ENCODE results near the gene CHD2.
"Not testable (repeated sequence)": the region's sequence is repeated elsewhere in the genome, so short reads cannot be mapped to it uniquely, and the experiment has no call there.

Gene CHD2

DNA sequence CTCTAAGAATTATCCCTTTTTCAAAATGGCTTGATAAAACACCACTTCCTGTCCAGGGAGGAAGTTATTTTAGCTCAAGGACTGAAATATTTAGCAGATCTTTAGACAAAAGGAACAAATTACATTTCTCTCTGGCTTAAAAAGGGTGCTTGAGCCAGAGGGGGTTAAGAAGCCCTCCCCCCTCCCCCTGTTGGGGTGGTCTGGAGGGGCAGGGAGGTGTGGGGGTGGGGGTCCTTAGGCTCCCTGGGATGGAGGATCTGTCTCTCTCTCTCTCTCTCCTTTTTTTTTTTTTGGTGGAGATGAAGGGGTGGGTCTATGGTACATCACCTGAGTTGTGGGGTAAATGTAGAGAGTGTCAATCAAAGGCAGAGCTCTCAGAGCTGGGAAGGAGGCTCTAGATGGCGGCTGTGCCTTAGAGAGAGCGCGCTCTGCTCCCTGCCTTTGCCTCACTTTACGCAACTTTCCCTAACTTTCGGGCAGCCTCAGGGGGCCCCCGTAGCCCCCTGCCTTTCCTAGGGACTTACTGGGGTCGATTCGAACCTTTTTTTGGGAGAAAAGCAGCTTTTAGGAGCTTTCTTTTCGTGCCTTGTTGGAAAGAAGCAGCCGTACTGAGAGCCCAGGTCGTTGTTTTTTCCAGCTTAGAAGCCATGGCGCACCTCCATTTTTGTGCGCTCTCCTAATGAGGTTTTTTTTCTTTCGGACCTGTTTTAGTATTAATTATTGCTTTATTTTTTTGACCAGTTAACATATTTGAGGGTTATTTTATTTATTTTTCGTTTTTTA lies at the start of gene CHD2:
Gene CHD2 (plus strand): TSS at position 377 of the 783 bp plus-strand sequence. CDS start 914 bp downstream, outside the sequence.
- DNase-seq (ENCODE audit: low spot score), result peak; percentile 95

DNA sequence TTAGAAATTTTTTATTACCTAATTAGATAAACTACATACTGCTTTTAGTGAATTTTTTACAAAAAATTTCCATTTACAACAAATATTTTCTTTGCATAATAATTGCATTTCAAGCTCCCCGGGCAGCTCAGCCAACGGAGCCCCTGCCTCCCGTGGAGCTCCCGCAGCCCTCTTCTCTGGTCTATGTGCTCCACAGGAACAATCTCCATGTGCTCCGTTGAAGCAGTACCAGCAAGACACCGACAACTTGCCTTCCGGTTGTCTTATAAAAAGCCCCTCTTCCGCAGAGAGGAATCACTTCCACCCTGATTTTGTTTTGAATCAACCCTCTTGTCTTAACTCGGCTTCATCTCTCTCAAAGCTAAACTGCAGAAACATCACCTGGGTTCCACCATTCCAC lies 46.9 kb upstream of the CHD2 start:
- no peak for DNase-seq (ENCODE audit: low spot score)

DNA sequence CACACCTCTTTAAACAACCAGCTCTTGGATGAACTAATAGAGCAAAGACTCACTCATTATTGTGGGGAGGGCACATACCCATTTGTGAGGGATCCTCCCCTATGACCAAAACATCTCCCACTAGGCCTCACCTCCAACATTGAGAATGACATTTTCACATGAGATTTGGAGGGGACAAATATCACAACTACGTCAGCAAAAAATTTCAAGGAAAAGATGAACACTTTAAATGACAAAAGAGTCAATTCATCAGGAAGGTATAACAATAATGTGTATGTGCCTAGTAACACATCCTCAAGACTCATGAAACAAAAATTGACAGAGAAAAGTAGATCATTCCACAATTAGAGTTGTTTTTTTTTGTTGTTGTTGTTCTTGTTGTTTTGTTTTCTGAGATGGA lies 38.4 kb upstream of the CHD2 start:
- DNase-seq (ENCODE audit: low spot score), result no peak

DNA sequence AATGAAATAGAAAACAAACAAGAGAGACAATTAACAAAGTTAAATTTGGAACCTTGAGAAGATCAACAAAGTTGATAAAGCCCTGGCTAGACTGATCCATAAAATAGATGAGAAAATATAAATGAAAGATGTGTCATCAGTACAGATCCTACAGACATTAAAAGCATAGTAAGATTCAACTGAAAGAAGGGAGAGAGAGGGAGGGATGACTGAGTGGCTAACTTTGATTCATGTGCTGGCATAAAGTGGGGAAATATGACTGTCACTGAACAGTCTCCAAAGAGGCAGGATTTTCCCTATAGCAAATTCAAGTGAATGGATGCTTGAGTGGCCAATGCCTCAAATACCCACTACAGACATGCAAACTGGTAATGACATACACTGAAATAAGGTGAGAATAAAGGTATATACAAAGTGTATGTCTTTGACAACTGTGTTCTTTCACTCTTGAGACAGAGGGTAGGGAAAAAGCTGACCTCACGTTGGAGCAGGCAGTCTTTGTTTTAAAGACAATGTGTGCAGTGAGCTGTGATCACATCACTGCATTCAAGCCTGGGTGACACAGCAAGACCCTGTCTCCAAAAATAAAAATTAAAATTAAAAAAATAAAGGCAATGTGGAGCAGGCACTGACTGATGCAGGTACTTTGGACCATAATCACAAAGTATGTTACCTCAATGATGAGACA lies 35.9 kb upstream of the CHD2 start:
- no peak for DNase-seq (ENCODE audit: low spot score)

DNA sequence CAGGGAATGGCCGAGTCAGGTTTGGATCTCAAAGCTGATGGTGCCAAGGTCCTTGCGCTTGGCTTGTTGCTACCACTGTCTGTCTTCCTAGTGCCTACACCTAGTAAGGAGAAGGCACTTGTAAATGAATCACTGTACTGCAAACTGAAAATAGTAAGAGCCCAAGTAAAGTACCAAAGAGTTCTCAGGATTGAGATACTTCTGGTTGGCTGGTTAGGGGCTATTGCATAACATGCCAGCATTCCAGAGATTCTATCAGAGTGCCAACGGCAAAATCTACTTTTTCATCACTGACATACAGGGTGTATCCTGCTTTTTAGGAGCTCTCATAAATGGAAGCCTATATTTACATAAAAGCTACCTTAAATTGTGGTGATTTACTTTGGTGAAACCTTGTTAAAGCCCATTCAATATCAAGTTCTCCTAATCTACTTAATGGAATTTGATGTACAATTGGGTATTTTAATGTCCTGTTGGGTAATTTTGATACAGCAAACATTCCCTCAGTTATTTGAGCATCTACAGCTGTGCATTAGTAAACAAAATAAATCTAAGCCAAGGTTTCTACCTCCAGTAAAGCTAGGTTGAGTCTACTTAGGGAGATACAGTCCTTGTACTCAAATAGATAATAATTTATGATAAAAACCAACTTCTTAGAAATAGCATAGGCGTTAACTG lies 30.7 kb upstream of the CHD2 start:
- DNase-seq (ENCODE audit: low spot score), result no peak

DNA sequence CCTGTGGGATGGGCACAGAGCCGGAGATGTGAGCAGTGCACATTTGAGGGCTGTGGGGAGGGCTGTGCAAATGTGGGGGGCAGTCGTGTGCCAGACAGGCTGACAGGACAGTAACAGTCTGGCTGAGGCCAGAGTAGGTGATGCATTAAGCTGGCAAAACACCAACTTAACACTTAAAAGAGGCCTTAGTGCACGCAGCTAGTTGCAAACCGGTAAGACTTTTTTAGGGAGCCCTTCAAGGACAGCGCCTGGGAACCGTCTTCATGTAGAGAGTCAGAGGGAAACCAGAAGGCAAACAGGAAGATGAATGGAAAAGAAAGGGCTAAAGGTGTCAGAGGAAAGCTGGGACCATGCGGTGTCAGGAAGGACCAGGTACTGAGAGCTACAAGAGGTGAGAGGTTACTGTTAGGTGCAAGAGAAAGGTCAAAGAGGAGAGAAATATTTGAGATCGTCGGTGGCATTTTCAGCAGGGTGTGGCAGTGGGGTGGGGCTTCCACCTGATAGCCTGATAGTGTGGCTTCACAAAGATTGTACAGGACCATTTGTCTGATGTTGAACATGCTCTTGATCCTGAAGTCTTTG lies 30.0 kb upstream of the CHD2 start:
- DNase-seq (ENCODE audit: low spot score), result peak; percentile 41

DNA sequence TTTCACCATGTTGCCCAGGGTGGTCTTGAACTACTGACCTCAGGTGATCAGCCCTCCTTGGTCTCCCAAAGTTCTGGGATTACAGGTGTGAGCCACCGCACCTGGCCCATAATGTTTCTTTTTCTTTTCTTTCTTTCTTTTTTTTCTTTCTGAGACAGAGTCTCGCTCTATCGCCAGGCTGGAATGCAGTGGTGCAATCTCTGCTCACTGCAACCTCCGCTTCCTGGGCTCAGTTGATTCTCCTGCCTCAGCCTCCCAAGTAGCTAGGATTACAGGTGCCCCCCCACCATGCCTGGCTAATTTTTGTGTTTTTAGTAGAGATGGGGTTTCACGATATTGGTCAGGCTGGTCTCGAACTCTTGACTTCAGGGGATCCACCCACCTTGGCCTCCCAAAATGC lies 27.2 kb upstream of the CHD2 start:
- not testable (repeated sequence) for DNase-seq (ENCODE audit: low spot score)

DNA sequence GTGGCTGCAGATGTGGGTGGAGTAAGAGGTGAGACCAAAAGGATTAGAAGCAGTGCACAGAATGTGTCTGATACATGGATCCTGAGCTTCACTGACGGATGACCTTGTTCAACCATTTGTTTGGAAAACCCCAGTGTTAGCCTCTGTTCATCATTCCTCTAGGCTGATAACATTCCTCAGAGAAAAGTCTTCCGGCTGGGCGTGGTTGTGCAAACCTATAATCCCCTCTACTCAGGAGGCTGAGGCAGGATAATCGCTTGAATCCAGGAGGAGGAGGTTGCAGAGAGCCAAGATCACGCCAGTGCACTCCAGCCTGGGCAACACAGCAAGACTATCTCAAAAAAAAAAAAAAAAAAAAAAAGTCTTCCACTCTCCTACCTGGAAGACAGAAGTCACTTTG lies 23.1 kb upstream of the CHD2 start:
- DNase-seq (ENCODE audit: low spot score), result no peak

DNA sequence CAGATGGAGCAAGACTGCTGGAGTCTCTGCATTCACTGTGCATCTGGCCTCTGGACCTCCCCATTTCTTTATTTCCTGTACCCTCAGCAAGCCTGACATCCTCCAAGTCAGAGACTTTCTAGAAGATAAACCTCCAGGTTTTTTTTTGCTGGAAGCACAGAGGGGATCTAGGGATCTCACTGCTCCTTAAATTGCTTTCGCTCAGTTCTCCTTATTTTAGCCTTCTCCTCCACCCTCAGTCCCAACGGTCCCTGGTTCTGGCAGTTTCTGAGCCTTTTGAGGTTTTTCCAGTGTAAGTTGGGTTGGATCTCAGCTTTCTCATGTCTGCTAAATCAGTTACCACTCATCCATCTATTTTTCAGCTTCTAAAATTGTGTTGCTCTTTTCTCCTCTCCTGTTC lies 22.7 kb upstream of the CHD2 start:
- DNase-seq (ENCODE audit: low spot score), result no peak

DNA sequence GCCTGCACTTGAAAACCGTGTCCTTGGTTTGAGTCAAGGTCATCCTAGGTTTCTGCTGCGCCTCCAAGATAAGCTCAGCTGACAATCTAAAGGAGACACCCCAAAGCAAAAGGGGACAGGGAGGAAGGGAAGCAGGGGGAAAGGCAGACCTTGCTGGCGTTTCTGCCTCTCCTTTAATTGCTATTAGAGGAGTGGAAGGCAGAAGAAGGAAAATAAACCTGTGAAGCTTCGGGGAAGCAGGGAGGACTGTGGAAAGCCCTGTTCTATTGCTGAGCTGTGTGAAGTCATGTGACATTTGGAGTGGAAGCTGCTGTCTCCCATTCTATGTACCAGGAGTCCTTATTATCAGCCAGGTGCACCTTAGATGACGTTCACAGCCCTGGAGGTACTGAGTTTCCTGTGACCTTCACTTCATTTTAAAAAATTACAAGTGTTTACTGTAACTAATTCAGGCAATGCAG lies 21.5 kb upstream of the CHD2 start:
- no peak for DNase-seq (ENCODE audit: low spot score)

DNA sequence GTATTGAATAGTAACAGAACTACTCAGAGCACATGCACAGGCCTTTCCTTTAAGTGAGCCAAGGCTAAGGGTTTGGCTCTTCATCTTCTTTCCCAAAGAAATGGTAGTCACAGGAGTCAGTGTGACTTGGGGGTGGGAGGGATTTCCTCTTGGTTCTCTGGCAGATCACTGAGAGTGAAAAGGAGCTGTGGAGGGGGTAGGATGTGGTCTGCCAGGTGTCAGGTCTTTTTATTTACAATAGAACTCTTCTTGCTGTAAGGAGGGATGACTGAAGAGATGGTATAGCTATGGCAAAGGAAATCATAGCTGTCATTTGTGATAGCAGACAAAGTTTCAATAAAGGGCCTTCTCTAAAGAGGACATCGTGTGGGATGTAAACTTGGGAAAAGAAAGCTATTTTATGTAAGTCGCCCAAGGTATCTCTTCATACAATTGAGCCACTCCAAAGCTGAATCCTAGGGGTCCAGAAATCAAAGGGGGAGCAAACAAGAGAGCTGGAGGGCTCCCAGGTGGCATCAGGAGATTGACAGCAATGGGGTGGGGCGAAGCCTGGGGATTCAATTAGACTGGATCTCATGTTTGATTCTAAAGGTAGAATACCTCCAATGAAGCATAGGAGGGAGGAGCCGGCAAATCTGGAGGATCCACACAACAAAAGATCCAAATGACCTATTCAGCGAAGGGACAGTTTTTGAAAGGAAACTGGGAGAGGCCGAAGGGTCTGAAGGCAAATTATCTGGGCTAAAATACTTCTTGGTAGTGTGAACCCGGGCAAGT lies 20.0 kb upstream of the CHD2 start:
- DNase-seq (ENCODE audit: low spot score), result no peak

DNA sequence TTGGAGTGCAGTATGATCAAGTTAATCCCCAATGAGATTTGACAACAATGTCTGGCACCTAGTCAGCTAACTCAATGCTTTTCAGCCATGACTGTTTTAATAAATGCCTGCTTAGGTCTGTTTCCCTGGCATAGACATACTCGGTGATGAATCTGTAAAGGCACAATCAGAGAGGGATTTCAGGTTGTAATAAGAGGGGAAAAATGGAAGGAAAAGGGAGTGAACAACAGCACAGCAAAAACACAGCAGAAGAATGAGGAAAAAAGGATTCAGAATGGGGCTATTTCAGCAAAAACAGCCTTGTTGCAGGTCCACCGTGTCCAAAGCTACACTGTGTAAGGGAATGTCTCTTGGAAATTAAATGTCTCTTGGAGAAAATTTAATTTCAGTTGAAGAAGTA lies 19.3 kb upstream of the CHD2 start:
- DNase-seq (ENCODE audit: low spot score), result no peak

DNA sequence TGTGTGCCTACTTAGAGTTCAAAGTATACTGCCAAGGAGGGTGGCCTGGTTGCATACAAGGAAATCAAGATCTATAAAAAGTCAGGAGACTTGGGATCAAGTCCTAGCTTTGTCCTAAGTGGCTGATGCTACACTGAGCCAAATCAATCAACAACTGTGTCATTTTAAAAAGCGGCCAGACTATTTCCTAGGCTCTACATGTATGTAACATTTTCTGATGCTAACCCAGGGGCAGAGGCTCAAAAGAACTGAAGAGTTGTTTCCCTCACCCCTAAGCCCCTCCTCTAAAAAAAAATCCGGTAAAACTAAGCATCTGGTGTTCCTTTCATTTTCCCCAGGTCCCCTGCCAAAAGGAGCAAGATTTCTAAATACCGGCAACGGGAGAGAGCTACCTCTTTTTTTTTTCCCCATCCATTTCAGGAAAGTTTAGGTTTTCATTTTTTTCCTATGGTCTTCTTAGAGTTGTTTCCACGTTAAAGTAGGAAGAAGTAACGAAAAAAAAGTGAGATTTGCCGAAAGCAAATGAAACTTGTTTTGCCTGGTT lies 18.8 kb upstream of the CHD2 start:
- no peak for DNase-seq (ENCODE audit: low spot score)

DNA sequence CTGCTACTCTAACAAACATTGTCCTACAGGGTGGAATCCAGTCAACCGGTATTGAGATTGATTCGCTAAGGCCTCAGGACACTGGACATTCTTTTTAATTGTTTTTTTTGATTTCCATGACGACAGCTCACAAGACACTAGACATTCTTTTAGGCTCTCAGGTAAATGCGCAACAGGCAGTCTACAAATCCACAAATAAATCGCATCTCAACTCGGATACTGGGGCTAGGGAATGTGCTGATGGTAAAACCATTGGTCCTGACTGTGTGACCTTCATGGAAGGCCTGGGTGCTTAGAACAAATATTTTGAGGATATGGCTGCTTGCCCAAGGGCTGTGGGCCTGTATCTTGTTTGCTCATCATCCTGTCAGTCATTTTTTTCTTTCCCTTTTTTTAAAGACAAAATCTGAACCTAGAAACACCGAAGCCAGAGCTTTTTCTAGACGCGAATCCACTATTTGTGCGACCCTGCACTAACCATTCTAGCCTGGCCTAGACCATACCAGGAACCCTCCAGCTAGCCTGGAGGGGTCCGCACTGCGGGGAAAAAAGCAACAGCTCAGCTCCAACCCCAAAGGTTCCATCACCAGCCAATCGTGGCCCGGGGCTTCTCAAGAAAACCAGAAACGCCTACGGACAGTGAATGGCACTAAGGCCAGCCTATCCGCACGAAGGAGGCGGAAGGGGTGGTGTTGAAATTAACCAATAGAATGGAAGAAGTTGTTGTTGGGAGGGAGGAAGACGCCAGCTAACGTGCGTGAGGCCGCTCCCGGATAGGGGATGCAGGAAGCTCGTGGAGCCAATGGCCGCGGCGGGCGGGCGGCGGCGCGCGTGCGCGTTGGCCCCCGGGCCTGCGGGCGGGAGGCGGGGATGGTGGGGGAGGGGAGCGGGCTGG lies 18.1 kb upstream of the CHD2 start:
- peak; percentile 100 for DNase-seq (ENCODE audit: low spot score)

DNA sequence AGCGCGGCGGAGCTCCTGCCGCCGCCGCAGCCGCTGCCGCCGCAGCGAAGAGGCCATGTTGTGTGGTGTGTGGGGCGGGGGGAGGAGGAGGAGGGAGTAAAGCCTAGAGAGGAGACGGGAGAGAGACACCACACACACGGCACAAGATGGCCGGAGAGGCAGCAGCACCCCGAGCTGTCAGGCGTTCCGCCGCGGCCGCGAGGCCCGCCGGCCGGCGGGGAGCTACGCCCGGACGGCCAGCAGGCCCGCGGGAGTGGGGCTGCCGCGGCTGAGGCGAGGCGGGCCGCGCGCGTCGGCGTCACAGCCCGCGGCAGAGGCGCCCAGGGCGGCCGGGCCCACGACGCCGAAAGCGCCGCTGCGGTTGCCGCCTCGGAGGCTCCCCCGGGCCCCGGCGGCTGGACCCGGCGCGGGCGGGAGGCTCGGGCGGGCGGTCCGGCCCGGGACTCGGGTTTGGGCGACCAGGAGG lies 17.4 kb upstream of the CHD2 start:
- DNase-seq (ENCODE audit: low spot score), result no peak

DNA sequence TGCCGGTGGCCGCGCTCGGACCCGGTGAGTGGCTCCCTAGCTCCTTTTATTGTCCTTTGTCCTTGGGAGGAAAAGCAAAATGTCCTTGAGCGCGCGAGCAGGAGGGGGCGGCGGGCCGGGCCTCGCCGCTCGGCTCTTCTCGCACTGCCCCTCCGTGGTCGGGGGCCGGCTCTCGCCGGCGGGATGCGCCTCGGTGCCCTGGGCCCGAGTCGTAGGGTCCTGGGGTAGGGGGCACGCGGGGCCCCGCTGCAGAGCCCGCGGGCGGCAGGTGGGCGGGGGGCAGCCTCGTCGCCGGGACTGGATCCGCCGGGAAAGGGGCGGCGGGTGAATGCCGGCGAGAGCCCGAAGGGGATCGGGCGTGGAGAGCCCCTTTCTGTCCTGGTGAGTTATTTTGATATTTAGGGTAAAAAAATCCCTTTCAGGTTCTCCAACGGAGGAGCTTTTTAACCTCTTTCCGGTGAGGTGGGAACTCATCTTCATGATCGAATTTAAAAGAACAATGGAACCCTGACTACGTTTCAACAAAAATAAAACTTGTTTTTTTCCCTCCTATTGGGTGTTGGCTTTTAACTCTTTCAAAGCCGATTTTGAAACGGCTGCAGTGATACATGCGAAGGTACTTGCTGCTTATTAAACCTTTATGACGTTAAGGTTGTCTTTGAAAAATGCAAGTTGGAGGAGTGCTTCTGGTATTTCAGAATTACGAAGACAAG lies 16.8 kb upstream of the CHD2 start:
- DNase-seq (ENCODE audit: low spot score), result peak; percentile 43

DNA sequence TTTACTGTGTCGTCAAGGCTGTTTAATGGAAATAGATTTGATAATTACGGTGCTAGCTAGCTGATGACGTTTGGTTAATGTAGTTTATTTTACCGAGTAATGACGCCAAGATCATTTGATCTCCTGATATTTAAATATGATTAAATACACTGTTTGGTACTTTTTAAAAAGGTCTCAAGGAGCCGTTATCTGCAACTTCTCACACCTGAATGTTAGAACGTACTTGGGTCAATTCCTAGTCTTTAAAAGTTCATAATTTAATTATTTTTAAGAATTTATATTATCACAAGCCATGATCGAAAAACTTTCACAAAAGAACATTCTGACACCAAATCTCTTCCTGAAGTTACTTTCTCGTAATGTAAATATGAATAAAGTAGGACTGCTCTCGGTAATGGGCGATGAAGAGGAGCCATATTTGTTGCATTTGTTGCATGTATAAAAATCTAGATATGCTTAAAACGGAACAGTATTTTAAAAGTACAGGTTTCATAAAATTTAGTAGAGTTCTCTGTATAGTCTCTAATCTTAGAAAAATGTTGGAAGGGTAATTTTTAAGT lies 16.2 kb upstream of the CHD2 start:
- DNase-seq (ENCODE audit: low spot score), result no peak

DNA sequence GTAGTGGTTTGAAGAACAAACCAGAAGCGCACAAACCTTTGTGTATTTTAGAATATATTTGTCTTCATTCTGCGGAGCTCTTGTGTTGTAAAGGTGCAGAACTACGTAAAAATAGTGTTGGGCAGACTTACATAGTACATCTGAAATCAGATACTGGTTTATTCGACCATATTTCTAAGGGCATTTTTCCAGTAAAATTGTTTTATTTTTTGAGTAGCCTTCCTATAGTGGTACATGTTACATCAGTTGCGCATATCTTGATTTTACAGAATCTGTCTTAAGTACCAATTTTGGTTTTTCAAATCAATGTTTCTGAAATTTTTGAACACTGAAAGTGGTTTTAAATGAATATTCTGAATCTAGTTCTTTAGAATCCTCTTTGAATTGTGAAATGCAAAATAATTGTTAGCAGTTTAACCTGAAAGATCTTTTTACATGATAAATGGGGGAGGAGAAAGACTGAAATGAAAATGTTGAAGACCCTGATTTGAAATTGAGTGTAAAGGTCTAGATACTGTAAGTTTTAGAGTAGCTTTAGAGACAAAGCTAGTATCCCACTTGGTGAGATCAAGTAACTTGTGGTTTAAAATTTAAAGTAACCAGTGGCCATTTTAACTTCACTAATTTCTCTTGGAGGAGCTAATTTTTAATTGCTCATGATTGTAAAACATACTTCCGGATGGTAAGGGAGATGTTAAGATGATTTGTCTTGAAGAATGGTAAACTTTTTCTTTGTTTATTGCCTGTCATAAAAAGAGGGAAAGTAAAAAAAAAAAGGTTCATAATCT lies 15.5 kb upstream of the CHD2 start:
- DNase-seq (ENCODE audit: low spot score), result no peak
